Natural killer cell treated with Interleukin-12 subunit alpha and Interleukin-12 subunit beta and Interleukin-15 and Interleukin-18, amount 100 ng/mL, for 72 hours (primary cell): ENCODE data around the gene PLPP7. TPM values are rescaled to one million over a fixed set of nuclear protein-coding genes. Genes with fewer than 3 reads are reported as not detected.

Experiments
- ATAC-seq, 2 donors: fragments of 150-1000 bp; cut with Tn5 transposase in 1 of 2; sonication (Bioruptor Pico), chemical (Tn5 transposase) in 1 of 2; 2 replicates each; pipeline ENCODE4 v1.10.0; 2021
- DNase-seq: peaks from one replicate; pipeline ENCODE4 v3.0.0; 2022; ENCODE audit warnings: low spot score
- H3K27ac Mint-ChIP-seq, 2 donors: 1 replicate in 1 of 2; 2 replicates in 1 of 2; pipeline ENCODE4 v1.8.0; 2022; ENCODE audit warnings: mixed read lengths in 2 of 2, mild to moderate bottlenecking in 1 of 2, moderate library complexity in 1 of 2
- H3K27me3 Mint-ChIP-seq, 2 donors: 1 replicate in 1 of 2; 2 replicates in 1 of 2; pipeline ENCODE4 v1.8.0; 2022; ENCODE audit warnings: mixed read lengths in 2 of 2
- H3K36me3 Mint-ChIP-seq: one replicate; pipeline ENCODE4 v1.8.0; 2022; ENCODE audit warnings: mixed read lengths
- H3K4me1 Mint-ChIP-seq, 2 donors: 1 replicate in 1 of 2; 2 replicates in 1 of 2; pipeline ENCODE4 v1.8.0; 2022; ENCODE audit warnings: low read depth in 2 of 2, mixed read lengths in 2 of 2, mild to moderate bottlenecking in 1 of 2
- H3K4me3 Mint-ChIP-seq: one replicate; pipeline ENCODE4 v1.8.0; 2022; ENCODE audit warnings: mixed read lengths
- H3K9me3 Mint-ChIP-seq: 2 replicates; pipeline ENCODE4 v1.8.0; 2022; ENCODE audit warnings: mixed read lengths
- total RNA-seq, 2 donors: library from RNA; stranded (reverse); gene quantifications; one replicate each; pipeline ENCODE4 v1.2.3, GENCODE V29; 2022

Gene PLPP7
- total RNA-seq, 2 donors from 2014 or later, result 0.74 TPM; not detected in 1

DNA sequence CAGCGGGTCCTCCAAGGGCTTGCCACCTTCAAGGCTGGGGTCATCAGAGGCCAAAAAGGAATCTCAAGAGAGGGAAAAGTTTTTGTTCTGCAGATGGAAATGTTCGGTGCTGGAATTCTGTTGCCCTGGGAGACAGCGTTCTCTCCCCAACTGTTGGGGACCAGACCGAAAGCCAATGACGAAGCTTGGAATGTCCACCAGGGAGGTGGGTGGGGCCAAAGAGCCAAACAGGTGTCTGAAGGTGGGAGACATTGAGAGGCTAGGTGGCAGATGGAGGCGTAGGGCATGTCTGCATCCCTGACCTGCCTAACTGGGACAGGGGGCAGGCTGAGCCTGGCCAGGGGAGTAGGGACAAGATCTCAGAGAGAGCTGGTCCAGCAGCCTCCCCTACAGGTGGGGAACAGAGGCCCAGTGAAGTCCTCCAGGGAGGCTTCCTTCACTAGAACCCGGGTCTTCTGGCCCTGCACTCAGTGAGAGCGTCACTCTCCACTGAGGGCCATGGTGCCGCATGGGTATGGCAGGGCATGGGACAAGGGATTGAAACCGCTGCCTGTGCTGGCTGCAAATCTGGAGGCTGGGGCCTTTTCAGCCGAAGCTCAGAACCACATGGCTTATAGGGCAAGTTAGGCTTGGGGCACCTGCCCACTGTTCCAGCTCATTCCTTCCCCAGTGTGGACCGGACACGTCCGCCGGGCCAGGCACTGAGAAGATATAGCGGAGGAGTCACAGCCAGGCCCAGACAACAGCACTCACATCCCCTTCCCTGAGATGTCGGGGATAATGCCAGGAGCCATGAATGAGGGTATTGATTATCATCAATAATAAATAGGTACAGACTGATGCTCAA, 8.2 kb upstream of the PLPP7 start:
- Mint-ChIP-seq H3K36me3 (no peaks in the 10 kb centered on the region), H3K4me1 (peaks cover 15 to 25% of the 10 kb centered on the region in 2 donors), H3K27me3 (peaks cover 7 to 12% of the 10 kb centered on the region in 2 donors), H3K9me3 (no peaks in the 10 kb centered on the region), H3K27ac (peak overlapping the region in 1 of 2 donors; percentile 23), H3K4me3 (peak overlapping the region; percentile 78)
- DNase-seq (no peak), ATAC-seq (no peak)

DNA sequence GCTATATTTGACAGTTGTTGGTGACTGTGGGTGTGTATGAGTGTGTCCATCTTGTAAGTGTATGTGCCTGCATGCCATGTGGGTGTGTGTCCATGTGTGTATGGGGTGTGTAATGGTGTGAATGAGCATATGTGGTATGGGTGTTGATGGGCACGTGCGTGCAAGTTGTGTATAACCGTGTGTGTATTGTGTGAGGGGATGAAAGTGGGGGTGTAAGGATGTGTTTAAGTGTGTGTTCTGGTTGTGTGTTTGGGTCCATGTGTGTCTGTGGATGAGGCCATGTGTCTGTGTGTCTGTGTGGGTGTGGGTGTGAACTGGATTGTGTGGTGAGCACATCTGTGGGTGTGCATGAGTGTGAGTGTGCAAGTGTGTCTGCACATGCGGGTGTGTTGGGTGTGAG, 7.3 kb upstream of the PLPP7 start:
- H3K27me3 Mint-ChIP-seq, result peaks cover 7 to 12% of the 10 kb centered on the region in 2 donors
- no peaks in the 10 kb centered on the region for H3K36me3 Mint-ChIP-seq
- no peaks in the 10 kb centered on the region for H3K9me3 Mint-ChIP-seq
- H3K4me3 Mint-ChIP-seq, result peak overlapping the region; percentile 78
- H3K4me1 Mint-ChIP-seq, result peaks cover 15 to 25% of the 10 kb centered on the region in 2 donors
- no peak overlapping the region for H3K27ac Mint-ChIP-seq
- DNase-seq (no peak), ATAC-seq (no peak)

GRCh38 chr9:131282688-131283422, 6.7 kb upstream of the PLPP7 start:
- no peaks in the 10 kb centered on the region for H3K9me3 Mint-ChIP-seq
- H3K4me3 Mint-ChIP-seq, result peak overlapping the region; percentile 78
- DNase-seq (no peak), ATAC-seq (peak in 1 of 2 donors; percentile 34)
- H3K27ac Mint-ChIP-seq, result no peak overlapping the region
- H3K4me1 Mint-ChIP-seq, result peaks cover 15 to 25% of the 10 kb centered on the region in 2 donors
- H3K36me3 Mint-ChIP-seq, result no peaks in the 10 kb centered on the region
- peaks cover 7 to 12% of the 10 kb centered on the region in 2 donors for H3K27me3 Mint-ChIP-seq

- Mint-ChIP-seq H3K4me1 (peaks cover 11 to 13% of the 10 kb centered on the region in 2 donors), H3K36me3 (no peaks in the 10 kb centered on the region), H3K9me3 (no peaks in the 10 kb centered on the region), H3K27ac (no peak overlapping the region), H3K27me3 (peaks cover 7 to 12% of the 10 kb centered on the region in 2 donors), H3K4me3 (no peak overlapping the region)
- DNase-seq (no peak), ATAC-seq (no peak)
Observed at GRCh38 chr9:131284856-131285255, 4.7 kb upstream of the PLPP7 start.

DNA sequence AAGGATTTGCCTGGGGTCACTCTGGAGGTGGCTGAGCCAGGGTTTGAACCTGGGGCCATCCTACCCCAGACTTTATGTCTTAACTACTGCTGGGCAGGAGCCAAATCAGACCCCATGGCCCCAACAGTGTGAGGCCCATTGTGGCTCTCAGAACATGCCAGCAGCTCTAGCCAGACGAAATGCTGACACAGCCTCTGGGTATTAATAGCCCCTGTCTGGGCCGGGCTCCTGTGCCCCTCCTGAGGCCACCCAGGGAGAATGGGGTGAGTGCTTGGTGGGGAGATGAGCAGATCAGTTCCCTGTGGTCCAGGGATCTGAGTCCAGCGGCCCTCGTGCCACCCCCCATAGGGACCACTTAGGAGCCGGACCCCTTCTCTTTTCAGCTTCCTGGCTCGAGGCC, 2.2 kb upstream of the PLPP7 start:
- DNase-seq (no peak), ATAC-seq (no peak)
- Mint-ChIP-seq H3K4me3 (no peak overlapping the region), H3K27me3 (peaks cover under 1 to 3% of the 10 kb centered on the region in 2 donors), H3K36me3 (no peaks in the 10 kb centered on the region), H3K4me1 (peaks cover 2 to 8% of the 10 kb centered on the region in 2 donors), H3K9me3 (no peaks in the 10 kb centered on the region), H3K27ac (no peak overlapping the region)

- Mint-ChIP-seq H3K27ac (no peak overlapping the region), H3K9me3 (no peaks in the 10 kb centered on the region), H3K36me3 (no peaks in the 10 kb centered on the region), H3K27me3 (no peaks in the 10 kb centered on the region), H3K4me1 (peaks cover 0 to 8% of the 10 kb centered on the region in 2 donors), H3K4me3 (no peak overlapping the region)
- DNase-seq (no peak), ATAC-seq (no peak)
Observed at GRCh38 chr9:131288217-131288616, 1.3 kb upstream of the PLPP7 start.

DNA sequence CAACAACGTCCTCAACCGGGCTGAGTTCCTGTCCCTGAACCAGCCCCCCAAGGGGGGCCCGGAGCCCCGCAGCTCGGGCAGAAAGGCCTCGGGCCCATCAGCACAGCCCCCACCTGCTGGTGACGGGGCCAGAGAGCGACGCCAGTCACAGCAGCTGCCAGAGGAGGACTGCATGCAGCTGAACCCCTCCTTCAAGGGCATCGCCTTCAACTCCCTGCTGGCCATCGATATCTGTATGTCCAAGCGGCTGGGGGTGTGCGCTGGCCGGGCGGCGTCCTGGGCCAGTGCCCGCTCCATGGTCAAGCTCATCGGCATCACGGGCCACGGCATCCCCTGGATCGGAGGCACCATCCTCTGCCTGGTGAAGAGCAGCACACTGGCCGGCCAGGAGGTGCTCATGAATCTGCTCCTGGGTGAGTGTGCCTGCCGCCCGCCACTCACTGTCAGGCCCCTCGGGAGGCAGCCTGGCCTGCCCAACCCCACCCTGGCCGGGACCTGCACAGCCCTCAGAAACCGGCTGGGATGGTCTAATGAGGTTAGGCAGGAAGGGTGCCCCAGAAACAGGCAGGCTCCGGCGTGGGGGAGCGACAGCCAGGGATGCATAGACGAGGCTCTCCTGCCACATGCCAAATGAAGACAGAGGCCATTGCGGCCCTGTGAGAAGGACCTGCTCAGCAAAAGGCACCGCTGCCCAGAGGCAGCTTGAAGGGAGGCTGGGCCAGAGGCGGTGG, 678 bp downstream of the PLPP7 start:
- H3K27ac Mint-ChIP-seq, result no peak overlapping the region
- no peak overlapping the region for H3K4me3 Mint-ChIP-seq
- DNase-seq (no peak), ATAC-seq (no peak)
- H3K27me3 Mint-ChIP-seq, result no peaks in the 10 kb centered on the region
- H3K4me1 Mint-ChIP-seq, result peaks cover 0 to 4% of the 10 kb centered on the region in 2 donors
- H3K36me3 Mint-ChIP-seq, result no peaks in the 10 kb centered on the region
- H3K9me3 Mint-ChIP-seq, result no peaks in the 10 kb centered on the region

- no peaks in the 10 kb centered on the region for H3K9me3 Mint-ChIP-seq
- H3K4me3 Mint-ChIP-seq, result no peak overlapping the region
- no peak overlapping the region for H3K27ac Mint-ChIP-seq
- H3K4me1 Mint-ChIP-seq, result peaks cover 0 to 4% of the 10 kb centered on the region in 2 donors
- no peaks in the 10 kb centered on the region for H3K27me3 Mint-ChIP-seq
- DNase-seq (no peak), ATAC-seq (no peak)
- H3K36me3 Mint-ChIP-seq, result no peaks in the 10 kb centered on the region
Observed at GRCh38 chr9:131290767-131291370, 1.3 kb downstream of the PLPP7 start.

- Mint-ChIP-seq H3K4me3 (no peak overlapping the region), H3K4me1 (peaks cover 0 to 4% of the 10 kb centered on the region in 2 donors), H3K9me3 (no peaks in the 10 kb centered on the region), H3K27ac (no peak overlapping the region), H3K36me3 (no peaks in the 10 kb centered on the region), H3K27me3 (no peaks in the 10 kb centered on the region)
- no peak for ATAC-seq
- no peak for DNase-seq
Observed at GRCh38 chr9:131291795-131292315, 2.3 kb downstream of the PLPP7 start.

- H3K9me3 Mint-ChIP-seq, result no peaks in the 10 kb centered on the region
Observed at GRCh38 chr9:131292937-131293336, 3.4 kb downstream of the PLPP7 start.

DNA sequence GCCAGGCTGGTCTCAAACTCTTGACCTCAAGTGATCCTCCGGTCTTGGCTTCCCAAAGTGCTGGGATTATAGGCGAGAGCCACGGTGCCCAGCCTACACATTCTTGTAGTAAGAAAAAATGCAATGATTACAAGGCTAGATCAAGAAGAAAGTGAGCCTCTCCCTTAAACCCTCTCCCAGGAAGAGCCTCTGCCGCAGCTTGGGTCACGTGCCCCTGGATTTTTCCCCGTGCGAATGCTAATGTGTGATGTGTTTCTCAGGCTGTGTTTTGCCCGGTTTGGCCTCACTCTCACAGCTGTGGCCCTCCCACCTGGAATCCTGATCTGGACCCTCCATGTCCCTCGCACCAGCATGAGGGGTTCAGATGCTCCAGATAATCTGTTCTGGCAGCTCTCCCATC, 6.9 kb downstream of the PLPP7 start:
- H3K36me3 Mint-ChIP-seq, result no peaks in the 10 kb centered on the region
- no peak for ATAC-seq
- no peak for DNase-seq
- no peak overlapping the region for H3K4me3 Mint-ChIP-seq
- H3K27ac Mint-ChIP-seq, result no peak overlapping the region
- H3K4me1 Mint-ChIP-seq, result peaks cover 0 to 4% of the 10 kb centered on the region in 2 donors
- H3K27me3 Mint-ChIP-seq, result no peaks in the 10 kb centered on the region
- H3K9me3 Mint-ChIP-seq, result no peaks in the 10 kb centered on the region

More at GRCh38 chr9:131292937-131293336, 3.4 kb downstream of the PLPP7 start:
- Mint-ChIP-seq H3K27me3 (no peaks in the 10 kb centered on the region), H3K36me3 (no peaks in the 10 kb centered on the region), H3K4me3 (no peak overlapping the region), H3K4me1 (peaks cover 0 to 4% of the 10 kb centered on the region in 2 donors), H3K27ac (no peak overlapping the region)
- DNase-seq, result no peak
- ATAC-seq, result no peak

- Mint-ChIP-seq H3K27me3 (no peaks in the 10 kb centered on the region), H3K4me3 (no peak overlapping the region), H3K4me1 (peaks cover 0 to 4% of the 10 kb centered on the region in 2 donors), H3K9me3 (no peaks in the 10 kb centered on the region), H3K36me3 (no peaks in the 10 kb centered on the region), H3K27ac (no peak overlapping the region)
- ATAC-seq (no peak), DNase-seq (no peak)
Observed at GRCh38 chr9:131296906-131297500, 7.5 kb downstream of the PLPP7 start.

- Mint-ChIP-seq H3K9me3 (no peaks in the 10 kb centered on the region), H3K4me1 (no peaks in the 10 kb centered on the region), H3K4me3 (no peak overlapping the region), H3K36me3 (no peaks in the 10 kb centered on the region), H3K27me3 (no peaks in the 10 kb centered on the region), H3K27ac (no peak overlapping the region)
- DNase-seq (no peak), ATAC-seq (no peak)
Observed at GRCh38 chr9:131297903-131298302, 8.4 kb downstream of the PLPP7 start.
